CD4-positive, alpha-beta T cell treated with Interferon alpha-2 for 1 hour (primary cell): ENCODE measurements around the gene GTSE1.

Experiments
- DNase-seq, 2 donors: peaks; one replicate each; pipeline ENCODE4 v3.0.0-alpha.2; 2020 to 2022

The GTSE1 gene

DNA sequence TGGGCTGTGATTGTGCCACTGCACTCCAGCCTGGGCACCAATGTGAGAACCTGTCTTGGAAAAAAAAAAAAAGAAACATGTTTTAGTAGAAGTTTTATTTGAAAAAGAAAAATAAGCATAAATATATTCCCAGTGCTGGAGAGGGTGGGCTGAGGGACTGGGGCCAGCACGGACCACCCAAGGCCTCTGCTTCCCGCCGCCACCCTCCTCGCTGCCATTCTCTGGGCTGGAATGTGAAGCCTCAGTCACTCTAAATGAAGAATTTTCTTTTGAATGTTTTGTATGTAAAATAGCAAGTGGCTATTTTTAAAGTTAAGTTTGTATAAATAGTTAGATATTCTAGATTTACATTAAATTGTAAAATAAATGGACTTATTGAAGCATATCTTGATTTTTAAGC is 33.8 kb downstream of the GTSE1 start:
- DNase-seq, result no peak

DNA sequence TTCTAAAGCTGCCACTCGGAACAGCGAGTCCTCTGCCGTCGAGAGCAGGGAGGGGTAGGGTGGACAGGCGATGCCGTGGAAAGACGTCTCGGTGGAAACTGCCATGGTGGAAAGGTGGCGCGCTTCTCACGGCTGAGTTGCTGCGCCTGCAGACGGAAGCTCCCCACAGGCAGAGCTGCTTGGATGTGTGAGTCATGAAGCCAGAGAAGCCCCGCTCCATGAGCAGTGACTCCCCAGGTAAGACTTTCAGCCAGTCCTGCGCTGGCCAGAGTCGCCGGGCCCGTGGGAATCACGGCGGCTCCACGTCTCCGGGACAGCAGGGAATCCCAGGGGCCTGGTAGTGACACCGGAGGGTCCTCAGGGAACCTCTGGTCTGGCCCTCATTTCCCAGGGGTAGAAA is 34.8 kb downstream of the GTSE1 start:
- no peak for DNase-seq

DNA sequence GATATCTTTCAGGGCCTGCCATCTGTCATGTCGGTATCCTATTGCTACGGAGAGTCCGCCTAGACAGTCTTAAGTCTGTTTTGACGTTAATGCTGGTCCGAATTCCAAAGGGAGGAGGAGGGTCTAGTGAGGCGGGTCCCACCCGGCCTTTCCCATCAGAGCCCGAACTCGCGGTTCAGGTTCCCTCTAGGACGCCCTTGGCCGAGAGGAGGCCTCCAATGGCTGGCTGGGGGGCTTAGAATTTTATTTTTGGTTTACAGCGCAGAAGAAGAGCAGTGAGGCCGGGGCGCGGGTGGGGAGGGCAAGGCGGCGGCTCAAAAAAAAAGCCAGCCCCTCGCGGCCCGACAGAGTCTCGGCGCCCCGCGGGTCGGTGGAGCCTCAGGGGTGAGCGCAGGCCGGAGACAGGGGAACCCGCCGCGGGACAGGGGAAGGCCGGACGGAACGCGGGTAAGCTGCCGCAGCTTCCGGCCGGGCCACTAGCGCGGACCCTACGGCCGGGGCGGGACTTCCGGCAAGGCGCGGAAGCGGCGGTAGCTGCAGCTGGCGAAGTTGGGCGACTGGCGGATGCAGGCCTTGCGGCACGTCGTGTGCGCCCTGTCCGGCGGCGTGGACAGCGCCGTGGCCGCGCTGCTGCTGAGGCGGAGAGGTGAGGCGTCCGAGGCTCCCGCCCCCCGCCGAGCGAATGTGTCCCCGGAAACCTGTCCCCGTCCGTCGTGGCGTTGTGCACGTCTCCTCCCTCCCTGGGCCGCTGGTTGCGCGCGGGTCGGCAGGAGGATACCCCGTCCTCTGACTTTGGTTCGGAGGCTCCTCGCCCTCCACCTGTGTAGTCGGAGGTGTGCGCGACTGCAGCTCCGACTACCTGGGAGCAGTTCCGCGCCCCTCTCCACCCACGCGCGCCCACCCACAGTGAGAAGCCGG is 38.8 kb downstream of the GTSE1 start, which contains the start of gene TRMU:
Gene TRMU (plus strand): TSS at position 514 of the 918 bp plus-strand sequence. CDS start 51 bp downstream, at position 565.
- DNase-seq, result peak; percentile 74 to 77

DNA sequence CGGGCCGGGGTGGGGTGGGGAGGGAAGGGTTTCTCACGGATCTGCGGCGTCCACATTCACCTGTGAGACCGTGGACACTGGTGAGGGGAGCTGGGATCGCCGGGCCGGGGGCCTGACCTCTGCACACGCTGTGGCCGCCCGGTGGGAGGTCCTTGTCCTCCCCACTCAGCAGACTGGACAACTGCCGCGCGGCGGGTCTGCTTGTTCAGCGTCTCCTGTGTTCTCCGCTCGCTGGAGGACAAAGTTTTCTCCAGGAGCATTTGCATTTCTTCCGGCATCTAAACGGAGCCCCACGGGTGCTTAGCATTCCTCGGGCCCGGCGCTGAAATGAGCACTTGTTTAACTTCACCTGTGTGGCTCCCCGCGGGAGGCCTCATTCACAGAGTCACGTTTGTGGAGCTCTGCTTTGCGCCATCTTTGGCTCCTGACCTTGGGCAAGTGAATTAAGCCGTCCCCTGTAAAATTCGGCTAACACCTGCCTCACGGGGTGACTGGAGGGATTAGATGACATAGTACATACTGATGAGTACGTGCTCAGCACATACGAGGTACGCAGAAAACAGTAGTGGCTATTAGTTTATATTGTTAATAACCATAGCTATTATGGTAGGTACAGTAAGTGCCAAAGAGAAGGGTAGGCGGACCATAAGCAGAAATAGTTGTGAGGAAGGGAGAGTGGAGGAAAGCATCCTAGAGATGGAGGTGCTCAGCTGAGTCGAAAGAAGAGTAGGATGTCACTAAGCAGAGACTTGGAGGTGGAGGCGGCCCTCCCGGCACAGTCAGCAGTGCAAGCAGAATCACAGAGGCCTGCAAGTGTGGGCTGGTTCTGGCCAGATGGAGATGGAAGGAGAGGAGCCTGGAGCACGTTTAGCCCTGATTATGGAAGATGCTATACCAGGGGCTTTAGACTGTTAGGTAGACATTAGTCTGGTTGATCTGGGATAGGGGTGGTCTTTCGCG is 39.7 kb downstream of the GTSE1 start:
- DNase-seq, result no peak

DNA sequence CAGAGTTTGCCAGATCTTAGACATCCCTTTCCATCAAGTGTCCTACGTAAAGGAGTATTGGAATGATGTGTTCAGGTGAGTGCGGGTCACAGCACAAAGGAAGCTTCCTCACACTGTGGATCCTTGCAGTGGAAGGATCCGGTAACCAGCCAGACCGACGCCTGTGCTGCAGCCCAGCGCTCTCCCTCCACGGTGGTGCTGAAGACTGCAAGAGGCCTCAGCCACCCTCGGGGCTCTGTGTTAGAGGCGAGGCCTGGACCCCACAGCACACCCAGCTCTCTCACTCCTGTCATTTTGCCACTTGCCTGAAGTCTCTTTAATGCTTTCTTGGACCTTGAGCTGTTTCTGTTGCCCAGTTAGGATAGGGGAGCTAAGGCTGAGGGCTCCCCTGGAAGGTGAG is 41.2 kb downstream of the GTSE1 start:
- DNase-seq, result no peak

DNA sequence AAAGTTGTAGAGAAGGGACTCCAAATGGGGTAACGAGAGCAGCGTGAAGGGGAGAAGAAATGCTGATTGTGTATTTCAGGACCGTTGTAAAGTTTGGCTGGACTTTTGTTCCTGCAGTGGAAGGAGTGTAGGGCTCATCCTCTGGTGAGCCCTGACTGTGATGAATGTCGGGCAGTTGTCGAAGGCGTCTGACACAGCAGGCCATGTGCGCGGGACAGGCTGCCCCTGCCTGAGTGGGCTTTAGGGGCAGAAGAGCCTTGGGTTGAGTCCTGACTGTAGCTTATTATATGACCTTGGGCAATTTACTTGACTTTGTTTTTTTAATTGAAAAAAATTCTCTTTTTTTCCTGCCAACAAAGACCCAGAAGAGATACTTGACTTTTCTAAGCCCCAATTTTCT is 42.0 kb downstream of the GTSE1 start:
- no peak for DNase-seq

DNA sequence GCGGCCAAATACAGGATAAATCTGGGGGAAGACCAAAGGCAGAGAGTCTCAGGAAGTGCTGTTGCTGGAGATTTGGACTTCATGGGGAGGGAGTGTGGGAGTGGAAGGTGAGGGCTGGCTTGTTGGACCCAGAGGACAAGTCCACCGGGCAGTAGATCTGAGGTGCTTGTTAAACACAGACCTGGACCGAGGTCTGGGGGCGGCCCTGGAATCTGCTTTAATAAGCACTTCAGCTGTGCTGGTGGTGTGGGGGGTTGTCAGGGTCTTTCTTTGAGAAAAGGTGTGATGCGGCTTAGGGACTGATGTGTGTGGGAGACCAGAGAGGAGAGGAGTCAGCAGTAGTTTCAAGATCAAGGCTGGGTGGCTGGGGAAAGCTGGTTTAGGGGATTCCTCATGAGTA is 43.3 kb downstream of the GTSE1 start:
- DNase-seq, result no peak

DNA sequence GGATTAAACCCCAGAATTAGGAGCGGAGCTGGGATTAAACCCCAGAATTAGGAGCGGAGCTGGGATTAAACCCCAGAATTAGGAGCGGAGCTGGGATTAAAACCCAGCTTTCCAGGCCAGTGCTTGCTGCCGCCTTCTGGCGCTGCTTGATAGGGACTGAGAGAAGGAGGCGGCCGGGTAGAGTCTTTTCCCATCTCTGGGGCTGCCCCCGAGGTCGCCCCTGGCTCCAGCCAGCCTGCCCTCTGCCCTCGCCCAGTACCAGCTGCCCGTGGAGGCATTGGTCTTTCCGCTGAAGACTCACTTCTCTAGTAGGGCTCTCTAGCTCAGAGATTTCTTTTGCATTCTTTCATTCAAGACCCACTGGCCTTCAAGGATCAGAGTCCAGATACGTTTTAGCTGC is 44.0 kb downstream of the GTSE1 start:
- no peak for DNase-seq

DNA sequence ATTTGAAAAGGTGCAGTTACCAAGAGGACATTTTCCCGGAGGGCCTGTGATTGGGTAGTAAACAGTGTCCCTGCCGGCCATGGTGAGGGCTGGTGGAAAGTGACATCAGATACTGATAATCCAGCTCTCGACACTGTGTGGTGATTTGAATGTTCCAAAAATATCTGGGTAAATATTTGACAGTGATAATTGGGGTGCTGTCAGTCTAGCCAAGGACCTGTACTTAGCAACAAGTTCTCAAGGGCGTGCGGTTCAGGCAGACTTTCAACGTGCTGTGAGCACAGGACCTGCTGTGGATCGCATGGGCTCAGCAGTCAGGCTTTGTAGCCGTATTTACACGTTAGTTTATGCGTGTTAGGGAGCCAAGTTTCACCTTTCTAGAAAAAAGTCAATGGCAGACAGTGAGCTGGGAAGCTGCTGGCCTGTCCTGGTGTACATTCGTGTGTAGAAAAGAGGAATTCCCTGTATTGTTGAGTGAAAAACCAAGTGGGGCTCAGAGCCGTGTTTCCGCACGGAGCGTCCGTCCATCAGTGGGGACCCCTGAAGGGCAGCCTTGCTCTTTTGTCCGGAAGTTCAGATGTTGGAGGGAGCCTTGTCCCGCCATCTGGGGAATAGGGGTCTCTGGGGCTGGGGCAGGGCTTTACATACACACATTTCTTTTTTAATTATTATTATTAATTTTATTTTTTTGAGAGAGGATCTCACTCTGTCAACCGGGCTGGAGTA is 50.2 kb downstream of the GTSE1 start:
- no peak for DNase-seq

DNA sequence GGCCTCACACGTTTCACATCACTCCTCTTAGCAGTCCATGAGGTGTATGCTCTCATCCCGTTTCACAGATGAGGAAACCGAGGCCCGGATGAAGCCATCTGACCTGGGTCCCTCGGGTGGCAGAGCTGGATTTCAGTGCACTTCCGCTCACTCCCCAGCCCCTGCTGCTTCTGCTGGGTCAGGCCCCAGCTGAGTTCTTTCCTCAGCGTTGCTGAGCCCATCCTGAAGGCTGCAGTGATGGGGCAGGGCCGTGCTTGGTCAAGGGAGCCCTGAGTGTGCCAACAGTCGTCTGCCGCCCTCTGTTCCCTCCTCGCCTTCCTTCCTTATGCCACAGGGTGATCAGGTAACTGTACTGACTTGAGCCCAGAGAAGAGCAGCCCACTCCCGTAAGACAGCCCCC is 51.0 kb downstream of the GTSE1 start:
- no peak for DNase-seq

DNA sequence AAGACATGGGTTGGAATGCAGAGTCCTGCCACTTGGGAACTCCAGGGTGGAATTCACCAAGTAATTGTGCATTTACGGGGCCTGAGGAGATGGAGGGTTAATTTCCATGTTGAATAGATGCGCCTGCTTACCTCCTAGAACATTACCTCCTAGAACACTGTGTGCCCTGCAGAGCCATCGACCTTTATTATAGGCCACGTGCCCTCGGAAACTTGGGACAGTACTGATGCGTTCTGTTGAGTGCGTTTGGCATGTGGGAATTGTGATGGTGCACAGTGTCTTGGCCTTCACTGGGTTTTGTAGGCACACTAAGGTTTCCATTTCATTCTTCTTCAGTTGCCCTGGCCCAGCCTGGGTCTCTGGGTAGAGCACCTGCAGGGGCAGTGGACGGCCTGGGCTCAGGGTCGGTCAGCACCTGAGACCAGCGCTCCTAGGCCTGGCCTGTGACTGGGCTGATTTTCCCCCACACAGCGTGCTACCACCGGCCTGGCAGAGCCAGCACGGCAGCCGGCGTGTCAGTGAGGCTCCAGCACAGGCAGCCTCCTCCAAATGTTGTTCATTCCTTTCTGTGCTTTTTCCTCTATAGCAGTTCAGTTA is 51.5 kb downstream of the GTSE1 start:
- DNase-seq, result no peak

DNA sequence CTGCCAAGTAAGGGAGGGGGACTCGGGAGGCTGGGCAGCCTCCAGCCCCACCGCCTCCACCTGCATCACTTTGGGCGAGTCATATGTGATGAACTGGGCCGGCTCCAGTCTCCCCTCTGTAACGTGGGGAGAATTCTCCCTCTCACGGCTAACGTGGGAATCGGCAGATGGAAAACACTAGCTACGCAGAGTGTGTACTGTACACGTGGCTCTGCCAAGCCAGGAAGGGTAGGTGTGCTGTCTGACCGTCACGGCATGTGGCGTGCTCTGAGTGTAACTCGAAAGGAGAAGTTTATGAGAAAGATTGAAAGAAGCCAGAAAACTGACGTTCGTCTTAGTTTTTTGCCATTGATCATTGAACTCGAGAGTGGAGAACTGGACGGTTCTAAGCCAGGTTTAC is 52.6 kb downstream of the GTSE1 start:
- DNase-seq, result no peak

DNA sequence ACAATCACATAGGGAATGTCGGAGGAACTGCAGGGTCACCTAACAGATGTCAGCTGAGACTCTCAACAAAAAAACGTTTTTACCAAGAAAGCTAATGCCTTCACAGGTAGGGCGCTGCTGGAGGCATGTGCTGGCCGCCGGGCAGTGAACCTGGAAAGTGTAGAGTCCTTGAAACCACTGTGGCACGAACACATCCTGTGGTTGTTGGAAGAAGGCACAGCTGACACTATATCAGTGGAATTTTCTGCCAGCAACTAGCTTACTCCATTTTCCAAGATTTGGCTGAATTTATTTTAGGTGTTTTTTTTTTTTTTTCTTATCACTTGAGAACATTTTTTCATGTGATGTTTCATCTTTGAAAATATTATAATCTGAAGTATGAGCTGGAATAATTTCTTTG is 53.0 kb downstream of the GTSE1 start:
- DNase-seq, result no peak

DNA sequence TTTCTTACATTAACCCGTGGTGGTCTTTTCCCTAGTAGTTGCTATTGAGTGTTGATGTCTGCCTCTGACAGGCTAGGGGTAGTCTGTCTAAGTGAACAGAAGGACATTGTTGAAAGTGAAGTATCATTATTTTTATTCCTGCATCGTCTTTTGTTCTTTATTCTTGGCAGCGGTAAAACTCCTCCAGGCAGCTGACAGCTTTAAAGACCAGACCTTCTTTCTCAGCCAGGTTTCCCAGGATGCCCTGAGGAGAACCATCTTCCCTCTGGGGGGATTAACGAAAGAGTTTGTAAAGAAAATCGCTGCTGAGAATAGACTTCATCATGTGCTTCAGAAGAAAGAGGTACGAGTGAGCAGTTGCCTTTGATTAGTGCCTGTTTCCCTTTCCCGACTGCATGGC is 53.5 kb downstream of the GTSE1 start:
- no peak for DNase-seq

DNA sequence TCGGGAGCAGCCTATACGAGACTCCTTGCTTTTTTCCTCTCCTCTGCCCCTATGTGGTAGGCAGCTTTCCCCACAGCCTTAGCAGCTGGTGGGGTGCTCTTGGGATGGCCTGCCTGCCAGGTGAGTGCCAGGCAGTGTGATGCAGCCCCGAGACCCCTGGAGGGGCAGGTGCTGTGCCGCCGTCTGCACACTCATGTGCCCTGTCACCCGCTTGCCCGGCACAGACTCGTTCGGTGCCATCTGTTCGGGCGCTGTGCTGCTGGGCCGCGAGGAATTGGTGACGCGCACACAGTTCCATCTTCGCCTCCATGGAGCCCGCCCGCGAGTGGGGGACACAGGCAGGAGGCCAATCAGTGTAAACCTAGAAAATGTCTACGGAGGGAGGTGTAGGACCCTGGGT is 54.0 kb downstream of the GTSE1 start:
- no peak for DNase-seq

DNA sequence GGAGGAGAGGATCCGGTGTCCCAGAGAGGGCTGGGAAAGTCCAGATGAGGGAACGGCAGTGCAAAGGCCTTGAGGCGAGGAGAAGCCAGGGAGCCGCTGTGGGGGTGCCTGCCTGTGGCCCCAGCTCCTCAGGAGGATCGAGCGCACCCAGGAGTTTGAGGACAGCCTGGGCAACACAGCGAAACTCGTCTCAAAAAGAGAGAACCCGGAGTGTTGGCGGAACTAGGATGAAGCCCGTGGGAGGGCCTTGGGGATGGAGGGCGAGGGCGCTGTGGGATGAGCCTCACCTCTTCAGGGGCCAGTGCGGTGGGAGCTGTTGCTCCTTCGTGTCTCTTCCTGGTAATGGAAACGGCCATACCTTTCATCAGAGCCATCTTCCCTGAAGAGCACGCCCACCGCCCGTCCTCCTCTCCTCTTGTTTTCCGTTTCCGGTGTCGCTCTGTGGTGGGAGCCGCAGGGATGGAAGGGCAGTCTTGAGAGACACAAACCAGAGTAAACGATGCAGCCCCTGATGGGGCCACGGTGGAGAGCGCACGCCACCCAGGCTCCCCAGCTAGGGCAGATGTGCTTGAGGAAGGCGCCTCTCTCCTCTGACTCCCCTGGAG is 54.6 kb downstream of the GTSE1 start:
- no peak for DNase-seq

DNA sequence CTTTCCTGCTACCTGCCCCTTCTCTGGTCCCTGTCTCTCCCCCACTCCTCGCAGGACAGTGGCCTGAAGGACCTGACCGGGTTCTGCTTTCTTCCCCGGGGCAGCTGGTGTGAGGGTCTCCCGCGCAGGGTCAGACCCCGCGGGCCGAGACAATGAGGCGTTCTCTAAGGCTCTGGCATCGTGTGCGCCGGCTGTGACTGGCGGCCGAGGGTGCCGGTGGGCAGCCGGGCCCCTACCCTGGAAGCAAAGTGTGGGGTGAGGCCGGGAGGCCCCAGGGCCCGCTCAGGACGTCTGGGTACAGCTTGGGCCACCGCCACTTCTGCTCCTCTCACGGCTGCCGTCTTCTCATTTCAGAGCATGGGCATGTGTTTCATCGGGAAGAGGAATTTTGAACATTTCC is 55.1 kb downstream of the GTSE1 start:
- DNase-seq, result no peak

DNA sequence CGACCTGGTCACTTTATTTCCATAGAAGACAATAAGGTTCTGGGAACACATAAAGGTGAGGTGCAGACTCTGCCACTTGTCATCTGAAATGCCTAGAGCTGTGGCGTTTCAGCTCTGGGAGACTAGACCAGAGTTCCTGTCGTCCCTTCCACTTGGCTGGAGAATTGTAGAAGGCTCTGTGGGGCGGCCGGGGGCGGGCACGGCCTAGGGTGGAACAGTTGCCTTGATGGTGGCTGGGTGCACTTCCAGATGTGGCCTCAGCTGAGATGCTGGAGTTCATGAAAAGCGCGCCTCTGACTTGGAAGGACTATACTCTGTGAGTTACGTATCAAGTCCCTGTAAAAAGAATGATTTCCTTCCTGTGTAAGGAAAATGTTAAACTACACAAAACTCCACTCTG is 55.6 kb downstream of the GTSE1 start:
- DNase-seq, result no peak

DNA sequence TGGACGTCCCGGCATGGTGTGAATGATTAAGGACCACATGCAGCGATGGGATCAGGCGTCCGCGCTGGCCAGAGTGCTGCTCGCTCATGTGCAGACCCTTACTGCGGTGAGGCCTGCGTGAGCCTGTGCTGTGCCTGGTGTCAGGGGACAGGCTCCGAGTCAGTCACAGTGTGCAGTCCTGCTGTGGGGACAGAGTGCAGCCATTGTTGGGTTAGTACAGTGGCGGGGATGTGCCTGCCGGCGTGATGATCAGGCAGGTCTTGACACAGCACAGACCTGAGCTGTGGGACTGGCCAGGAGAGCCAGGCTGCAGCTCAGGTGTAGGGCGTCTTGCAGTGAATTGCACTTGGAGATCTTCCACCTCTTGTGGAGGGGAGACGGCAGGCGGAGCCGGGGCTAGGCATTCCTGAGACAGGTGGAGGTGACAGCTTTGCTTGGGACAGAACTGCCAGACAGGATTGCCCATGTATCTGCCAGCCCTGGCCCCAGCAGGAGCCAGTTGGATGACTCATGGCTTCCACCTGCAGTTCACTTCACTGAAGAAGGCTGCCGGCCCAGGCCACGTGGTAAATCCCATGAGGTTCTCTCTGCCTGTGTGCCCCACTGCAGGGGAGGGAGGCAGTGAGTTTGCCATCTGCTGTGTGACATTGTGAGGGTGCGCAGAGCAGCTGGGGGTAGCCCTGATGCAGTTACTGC is 56.2 kb downstream of the GTSE1 start:
- no peak for DNase-seq

DNA sequence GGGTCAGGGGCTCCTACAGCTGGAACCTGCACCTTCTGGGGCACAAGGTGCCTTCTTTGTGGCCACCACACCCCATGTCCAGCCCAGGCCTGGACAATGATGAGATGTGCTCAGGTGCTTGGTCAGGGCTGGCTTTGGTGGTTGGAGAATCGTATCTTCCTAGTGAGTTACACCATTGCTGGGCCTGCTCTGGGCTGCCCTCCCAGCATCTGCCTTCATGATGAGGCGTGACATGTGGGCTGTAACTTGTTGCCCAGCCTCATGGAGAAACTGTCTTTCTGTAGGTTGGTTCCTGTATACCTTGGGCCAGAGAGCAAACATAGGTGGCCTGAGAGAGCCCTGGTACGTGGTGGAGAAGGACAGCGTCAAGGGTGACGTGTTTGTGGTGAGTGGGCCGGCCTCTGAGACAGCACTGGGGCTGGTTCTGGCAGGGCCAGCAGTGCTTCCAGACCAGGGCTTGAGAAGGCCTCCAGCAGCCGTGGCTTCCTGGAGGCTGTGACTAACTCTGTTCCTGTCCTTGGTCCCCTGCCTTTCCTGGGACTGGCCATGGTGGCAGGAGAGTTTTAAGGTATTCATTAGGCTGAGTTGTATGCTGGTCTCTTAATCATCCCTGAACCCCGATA is 56.9 kb downstream of the GTSE1 start:
- DNase-seq, result no peak
